K562 (cell line): ENCODE measurements around the gene PALM3. TPM values are rescaled to one million over a fixed set of nuclear protein-coding genes. Genes with fewer than 3 reads are reported as not detected.
A peak's percentile ranks its signal among the peaks of the same experiment; 100 is the strongest.

Source experiments
- BCOR ChIP-seq: fragments of 450-650 bp; IDR thresholded peaks from 2 replicates; pipeline ENCODE4 v1.6.1; 2016
- CBFA2T3 ChIP-seq: fragments of 450-650 bp; IDR thresholded peaks from 2 replicates; pipeline ENCODE4 v1.6.1; 2017
- CEBPG ChIP-seq, 3 experiments: fragments of 200-800 bp in 1 of 3; sonication (Bioruptor generic) in 1 of 3; sonication (generic) in 1 of 3; formaldehyde crosslinking in 1 of 3; IDR thresholded peaks in 2 of 3; conservative IDR thresholded peaks in 1 of 3; 2 replicates each; pipeline versions ENCODE4 v1.6.1 to v1.8.0; 2016 to 2022; ENCODE audit warnings: missing compliant biosample characterization in 2 of 3, missing genetic modification characterization in 2 of 3, mild to moderate bottlenecking in 1 of 3, missing genetic modification reagents in 1 of 3
- E2F3 ChIP-seq: fragments of 250-450 bp; sonication (Bioruptor Pico); IDR thresholded peaks from 2 replicates; pipeline ENCODE4 v1.4.0; 2020; ENCODE audit warnings: mild to moderate bottlenecking
- EGR1 ChIP-seq: fragments of 450-650 bp; conservative IDR thresholded peaks from 2 replicates; pipeline ENCODE4 v1.6.1; 2017; ENCODE audit warnings: mild to moderate bottlenecking
- GTF2F1 ChIP-seq: IDR thresholded peaks from 2 replicates; pipeline ENCODE4 v1.6.1; 2011; ENCODE audit warnings: low read depth, low read length, improper control_type of control experiment
- NCOR1 ChIP-seq: fragments of 450-650 bp; IDR thresholded peaks from 2 replicates; pipeline ENCODE4 v1.6.1; 2016; ENCODE audit warnings: mild to moderate bottlenecking, moderate library complexity
- RBBP5 ChIP-seq: fragments of 200-600 bp; sonication (generic); IDR thresholded peaks from 2 replicates; pipeline ENCODE4 v1.6.1; 2012; ENCODE audit warnings: borderline replicate concordance, mild to moderate bottlenecking, low read length, control low read depth, inconsistent platforms; ENCODE audit not compliant: insufficient read depth, poor library complexity, severe bottlenecking
- SIN3A ChIP-seq, 2 experiments: fragments of 150-350 bp in 1 of 2; IDR thresholded peaks; 2 replicates each; pipeline ENCODE4 v1.6.1; 2011 to 2016; ENCODE audit warnings: borderline replicate concordance in 2 of 2, low read depth in 2 of 2, low read length in 2 of 2, mild to moderate bottlenecking in 2 of 2, moderate library complexity in 2 of 2; ENCODE audit not compliant: control insufficient read depth in 1 of 2
- SMARCE1 ChIP-seq: fragments of 450-650 bp; IDR thresholded peaks from 2 replicates; pipeline ENCODE4 v1.7.1; 2016; ENCODE audit warnings: mild to moderate bottlenecking
- YY1 ChIP-seq, 3 experiments: IDR thresholded peaks; 2 replicates each; pipeline ENCODE4 v1.6.1; 2011; ENCODE audit warnings: low read length in 2 of 3, mild to moderate bottlenecking in 2 of 3, moderate library complexity in 2 of 3, borderline replicate concordance in 1 of 3, control low read depth in 1 of 3, low read depth in 1 of 3; ENCODE audit not compliant: insufficient read depth in 3 of 3, insufficient replicate concordance in 2 of 3, control insufficient read depth in 1 of 3, insufficient read length in 1 of 3; ENCODE audit errors: extremely low read depth in 1 of 3
- ZEB2 ChIP-seq: fragments of 450-650 bp; IDR thresholded peaks from 2 replicates; pipeline ENCODE4 v1.6.1; 2016
- polyA plus RNA-seq, 8 experiments: library from polyadenylated mRNA; depleted of rRNA in 4 of 8; stranded (reverse) in 5 of 8; unstranded in 3 of 8; fragments of >200 nt; fragmentation: Nextera tagmentation in 2 of 8; fragmentation: Illumina TruSeq in 1 of 8; extraction: Ambion mirVana in 2 of 8; extraction: Trizol in 1 of 8; gene quantifications; 2 replicates each; pipeline versions ENCODE4 v1.2.1 to v1.2.3, GENCODE V29; 2011 to 2014; ENCODE audit warnings: inconsistent platforms in 1 of 8, missing spikeins in 1 of 8
- total RNA-seq, 7 experiments: library from RNA; depleted of rRNA in 6 of 7; stranded (reverse); fragments of >200 nt in 6 of 7; fragmentation: Illumina TruSeq in 2 of 7; extraction: Trizol in 2 of 7; gene quantifications; 2 replicates each; pipeline versions ENCODE4 v1.2.1 to v1.2.3, GENCODE V29; 2011 to 2021; ENCODE audit warnings: low replicate concordance in 1 of 7
- TF ChIP-seq, protein P1 (sequence below): sonication (generic); formaldehyde crosslinking; IDR thresholded peaks from 2 replicates; pipeline ENCODE4 v1.8.0; 2022; ENCODE audit warnings: mild to moderate bottlenecking, missing genetic modification reagents
- TF ChIP-seq, protein P2 (sequence below): sonication (generic); formaldehyde crosslinking; IDR thresholded peaks from 2 replicates; pipeline ENCODE4 v1.8.0; 2022; ENCODE audit warnings: missing genetic modification reagents, mild to moderate bottlenecking, moderate library complexity, borderline replicate concordance
- TF ChIP-seq, protein P3 (sequence below): fragments of 450-650 bp; IDR thresholded peaks from 2 replicates; pipeline ENCODE4 v1.6.1; 2016; ENCODE audit warnings: antibody characterized with exemption
- TF ChIP-seq, protein P4 (sequence below): conservative IDR thresholded peaks from 2 replicates; pipeline ENCODE4 v1.6.1; 2011; ENCODE audit warnings: low read depth, mild to moderate bottlenecking, low read length; ENCODE audit not compliant: control insufficient read depth

Gene PALM3
- total and polyA plus RNA-seq, 9 of the 15 experiments (the other 6 are each of a cell fraction or from before 2014, with no cell fraction given): 0.07 to 9.3 (median 3.3) TPM

DNA sequence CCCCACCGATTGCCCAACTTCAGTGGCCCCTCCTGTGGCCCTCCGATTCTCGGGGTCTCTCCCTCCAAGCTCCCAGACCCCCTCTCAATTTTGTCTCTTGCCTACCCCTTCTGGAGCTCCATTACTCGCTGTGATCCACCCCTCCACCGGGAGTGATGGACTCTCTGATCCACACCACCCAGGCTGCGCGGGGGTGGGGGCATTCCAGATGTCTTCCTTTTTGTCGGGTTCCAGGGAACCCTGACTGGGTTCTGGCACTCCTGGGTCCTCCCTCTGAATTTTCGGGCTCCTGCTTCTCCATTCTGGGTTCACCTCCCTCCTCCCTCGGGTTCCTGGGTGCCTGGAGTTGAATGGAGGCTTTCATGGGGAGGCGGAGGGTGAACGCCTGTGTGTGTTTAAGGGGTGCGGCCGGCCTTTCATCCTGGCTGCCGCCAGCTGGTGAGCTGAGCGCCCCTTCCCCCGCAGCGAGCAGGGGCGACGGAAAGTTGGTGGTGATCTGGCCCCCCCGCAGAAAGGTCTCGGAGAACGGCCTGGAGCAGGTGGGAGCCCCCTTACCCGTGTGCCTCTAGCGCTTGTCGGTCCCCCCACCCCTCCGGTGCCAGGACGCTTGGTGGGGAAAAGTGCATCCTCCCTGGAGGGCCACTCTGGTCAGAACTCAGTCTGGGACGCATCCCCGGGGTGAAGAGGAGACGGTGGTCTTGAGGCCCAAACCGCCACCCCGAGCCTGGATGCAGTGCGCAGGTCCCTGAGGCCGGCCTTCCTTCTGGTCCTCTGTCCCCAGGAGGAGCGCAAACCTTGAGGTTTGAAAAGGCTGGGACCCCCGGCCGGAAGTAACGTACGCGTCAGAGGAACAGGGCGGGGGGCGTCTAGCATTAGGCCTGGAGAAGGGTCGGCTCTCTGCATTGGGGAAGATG lies 12.3 kb upstream of the PALM3 start (continued):
- TF ChIP-seq CEBPG (CRISPR knock-in tag; IDR thresholded peaks at IDR 0.05) (peak; percentile 37; the same call in 1 of the 2 replicates), CEBPG (tag; conservative IDR thresholded peaks at IDR 0.05 in 1 of 2, IDR thresholded peaks at IDR 0.05 in 1 of 2) (0 out of 4 replicates have a peak, but pooled peaks of 1 of the 2 experiments have one; percentile 23), CBFA2T3 (0 out of 2 replicates have a peak, but pooled peaks have one; percentile 3), E2F3 (CRISPR knock-in tag) (no peak), BCOR (no peak), NCOR1 (no peak), SIN3A (IDR thresholded peaks at IDR 0.05; ENCODE audit: borderline replicate concordance in 2 of 2, control insufficient read depth in 1 of 2, low read depth in 2 of 2, low read length in 2 of 2) (peak in 1 of 2 experiments; percentile 21; a peak in 1 of 4 replicates), RBBP5 (peak; percentile 36), SMARCE1 (no peak), GTF2F1 (no peak), ZEB2 (no peak), YY1 (IDR thresholded peaks at IDR 0.05; ENCODE audit: borderline replicate concordance in 1 of 3, control insufficient read depth in 1 of 3, extremely low read depth in 1 of 3, insufficient read depth in 3 of 3, insufficient read length in 1 of 3, insufficient replicate concordance in 2 of 3, low read depth in 1 of 3, low read length in 2 of 3) (peak in 1 of 3 experiments; percentile 26), EGR1 (peak; percentile 71)
- TF ChIP-seq, protein P1, sequence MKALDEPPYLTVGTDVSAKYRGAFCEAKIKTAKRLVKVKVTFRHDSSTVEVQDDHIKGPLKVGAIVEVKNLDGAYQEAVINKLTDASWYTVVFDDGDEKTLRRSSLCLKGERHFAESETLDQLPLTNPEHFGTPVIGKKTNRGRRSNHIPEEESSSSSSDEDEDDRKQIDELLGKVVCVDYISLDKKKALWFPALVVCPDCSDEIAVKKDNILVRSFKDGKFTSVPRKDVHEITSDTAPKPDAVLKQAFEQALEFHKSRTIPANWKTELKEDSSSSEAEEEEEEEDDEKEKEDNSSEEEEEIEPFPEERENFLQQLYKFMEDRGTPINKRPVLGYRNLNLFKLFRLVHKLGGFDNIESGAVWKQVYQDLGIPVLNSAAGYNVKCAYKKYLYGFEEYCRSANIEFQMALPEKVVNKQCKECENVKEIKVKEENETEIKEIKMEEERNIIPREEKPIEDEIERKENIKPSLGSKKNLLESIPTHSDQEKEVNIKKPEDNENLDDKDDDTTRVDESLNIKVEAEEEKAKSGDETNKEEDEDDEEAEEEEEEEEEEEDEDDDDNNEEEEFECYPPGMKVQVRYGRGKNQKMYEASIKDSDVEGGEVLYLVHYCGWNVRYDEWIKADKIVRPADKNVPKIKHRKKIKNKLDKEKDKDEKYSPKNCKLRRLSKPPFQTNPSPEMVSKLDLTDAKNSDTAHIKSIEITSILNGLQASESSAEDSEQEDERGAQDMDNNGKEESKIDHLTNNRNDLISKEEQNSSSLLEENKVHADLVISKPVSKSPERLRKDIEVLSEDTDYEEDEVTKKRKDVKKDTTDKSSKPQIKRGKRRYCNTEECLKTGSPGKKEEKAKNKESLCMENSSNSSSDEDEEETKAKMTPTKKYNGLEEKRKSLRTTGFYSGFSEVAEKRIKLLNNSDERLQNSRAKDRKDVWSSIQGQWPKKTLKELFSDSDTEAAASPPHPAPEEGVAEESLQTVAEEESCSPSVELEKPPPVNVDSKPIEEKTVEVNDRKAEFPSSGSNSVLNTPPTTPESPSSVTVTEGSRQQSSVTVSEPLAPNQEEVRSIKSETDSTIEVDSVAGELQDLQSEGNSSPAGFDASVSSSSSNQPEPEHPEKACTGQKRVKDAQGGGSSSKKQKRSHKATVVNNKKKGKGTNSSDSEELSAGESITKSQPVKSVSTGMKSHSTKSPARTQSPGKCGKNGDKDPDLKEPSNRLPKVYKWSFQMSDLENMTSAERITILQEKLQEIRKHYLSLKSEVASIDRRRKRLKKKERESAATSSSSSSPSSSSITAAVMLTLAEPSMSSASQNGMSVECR: peak; percentile 1; the same call in 1 of the 2 replicates
- TF ChIP-seq, protein P2, sequence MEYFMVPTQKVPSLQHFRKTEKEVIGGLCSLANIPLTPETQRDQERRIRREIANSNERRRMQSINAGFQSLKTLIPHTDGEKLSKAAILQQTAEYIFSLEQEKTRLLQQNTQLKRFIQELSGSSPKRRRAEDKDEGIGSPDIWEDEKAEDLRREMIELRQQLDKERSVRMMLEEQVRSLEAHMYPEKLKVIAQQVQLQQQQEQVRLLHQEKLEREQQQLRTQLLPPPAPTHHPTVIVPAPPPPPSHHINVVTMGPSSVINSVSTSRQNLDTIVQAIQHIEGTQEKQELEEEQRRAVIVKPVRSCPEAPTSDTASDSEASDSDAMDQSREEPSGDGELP (CRISPR knock-in tag): peak; percentile 86
- TF ChIP-seq, protein P3, sequence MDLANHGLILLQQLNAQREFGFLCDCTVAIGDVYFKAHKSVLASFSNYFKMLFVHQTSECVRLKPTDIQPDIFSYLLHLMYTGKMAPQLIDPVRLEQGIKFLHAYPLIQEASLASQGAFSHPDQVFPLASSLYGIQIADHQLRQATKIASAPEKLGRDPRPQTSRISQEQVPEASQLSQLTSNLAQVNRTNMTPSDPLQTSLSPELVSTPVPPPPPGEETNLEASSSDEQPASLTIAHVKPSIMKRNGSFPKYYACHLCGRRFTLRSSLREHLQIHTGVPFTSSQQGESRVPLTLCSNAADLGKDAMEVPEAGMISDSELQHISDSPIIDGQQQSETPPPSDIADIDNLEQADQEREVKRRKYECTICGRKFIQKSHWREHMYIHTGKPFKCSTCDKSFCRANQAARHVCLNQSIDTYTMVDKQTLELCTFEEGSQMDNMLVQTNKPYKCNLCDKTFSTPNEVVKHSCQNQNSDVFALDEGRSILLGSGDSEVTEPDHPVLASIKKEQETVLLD: peak; percentile 49; the same call in 1 of the 2 replicates
- TF ChIP-seq, protein P4, sequence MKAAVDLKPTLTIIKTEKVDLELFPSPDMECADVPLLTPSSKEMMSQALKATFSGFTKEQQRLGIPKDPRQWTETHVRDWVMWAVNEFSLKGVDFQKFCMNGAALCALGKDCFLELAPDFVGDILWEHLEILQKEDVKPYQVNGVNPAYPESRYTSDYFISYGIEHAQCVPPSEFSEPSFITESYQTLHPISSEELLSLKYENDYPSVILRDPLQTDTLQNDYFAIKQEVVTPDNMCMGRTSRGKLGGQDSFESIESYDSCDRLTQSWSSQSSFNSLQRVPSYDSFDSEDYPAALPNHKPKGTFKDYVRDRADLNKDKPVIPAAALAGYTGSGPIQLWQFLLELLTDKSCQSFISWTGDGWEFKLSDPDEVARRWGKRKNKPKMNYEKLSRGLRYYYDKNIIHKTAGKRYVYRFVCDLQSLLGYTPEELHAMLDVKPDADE: no peak; the same call in 1 of the 2 replicates
